ENCODE data around the gene TNFRSF1A.
"Not testable (repeated sequence)": the region's sequence is repeated elsewhere in the genome, so short reads cannot be mapped to it uniquely, and the experiment has no call there.

The TNFRSF1A gene

DNA sequence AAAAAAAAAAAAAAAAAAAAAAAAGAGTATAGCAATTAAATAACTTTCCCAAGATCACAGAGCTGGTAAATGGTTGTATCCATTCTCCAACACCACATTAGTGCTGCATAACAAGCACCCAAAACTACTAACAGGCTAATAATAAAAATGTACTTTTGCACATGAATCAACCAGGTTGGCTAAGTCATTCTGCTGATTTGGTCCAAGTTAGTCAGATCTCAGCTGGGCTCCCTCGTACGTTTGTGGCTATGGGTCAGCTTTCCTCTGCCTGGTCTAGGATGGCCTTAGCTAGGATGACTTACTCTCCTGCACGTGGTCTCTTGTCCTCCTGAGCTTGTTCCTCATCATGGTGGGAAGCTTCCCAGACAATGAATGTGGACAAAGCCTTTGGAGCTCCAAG is 39.3 kb downstream of the TNFRSF1A start:
- DNase-seq (ENCODE audit: low read depth in 2 of 2): no peak

DNA sequence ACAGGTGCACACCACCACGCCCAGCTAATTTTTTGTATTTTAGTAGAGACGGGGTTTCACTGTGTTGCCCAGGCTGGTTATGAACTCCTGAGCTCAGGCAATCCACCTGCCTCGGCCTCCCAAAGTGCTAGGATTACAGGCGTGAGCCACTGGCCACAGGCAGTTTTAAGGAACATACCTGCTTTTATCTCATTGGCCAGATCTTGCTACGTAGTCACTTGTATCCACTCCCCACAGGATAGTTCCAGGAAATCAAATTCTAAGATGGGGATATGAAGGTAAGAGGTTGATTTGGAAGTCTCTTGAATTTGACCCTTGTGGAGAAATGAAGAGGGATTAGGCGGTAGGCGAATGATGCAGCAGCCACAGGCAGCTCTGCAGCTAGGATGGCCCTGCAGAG is 40.2 kb downstream of the TNFRSF1A start:
- no peak for DNase-seq (ENCODE audit: low read depth in 2 of 2)

DNA sequence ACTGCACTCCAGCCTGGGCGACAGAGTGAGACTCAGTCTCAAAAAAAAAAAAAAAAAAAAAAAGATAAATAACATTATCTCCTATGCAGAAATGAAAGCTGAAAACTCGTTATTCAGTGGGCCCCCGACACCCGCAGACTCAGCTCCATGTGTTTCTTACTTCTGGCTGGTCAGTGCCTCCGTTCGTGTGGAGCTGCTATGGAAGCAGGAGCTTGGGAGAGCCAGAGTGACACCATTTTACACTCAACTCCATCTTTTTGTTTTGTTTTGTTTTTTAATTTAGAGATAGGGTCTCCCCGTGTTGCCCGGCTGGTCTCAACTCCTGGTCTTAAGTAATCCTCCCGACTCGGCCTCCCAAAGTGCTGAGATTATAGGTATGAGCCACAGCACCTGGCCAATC is 44.7 kb downstream of the TNFRSF1A start:
- no peak for DNase-seq (ENCODE audit: low read depth in 2 of 2)

DNA sequence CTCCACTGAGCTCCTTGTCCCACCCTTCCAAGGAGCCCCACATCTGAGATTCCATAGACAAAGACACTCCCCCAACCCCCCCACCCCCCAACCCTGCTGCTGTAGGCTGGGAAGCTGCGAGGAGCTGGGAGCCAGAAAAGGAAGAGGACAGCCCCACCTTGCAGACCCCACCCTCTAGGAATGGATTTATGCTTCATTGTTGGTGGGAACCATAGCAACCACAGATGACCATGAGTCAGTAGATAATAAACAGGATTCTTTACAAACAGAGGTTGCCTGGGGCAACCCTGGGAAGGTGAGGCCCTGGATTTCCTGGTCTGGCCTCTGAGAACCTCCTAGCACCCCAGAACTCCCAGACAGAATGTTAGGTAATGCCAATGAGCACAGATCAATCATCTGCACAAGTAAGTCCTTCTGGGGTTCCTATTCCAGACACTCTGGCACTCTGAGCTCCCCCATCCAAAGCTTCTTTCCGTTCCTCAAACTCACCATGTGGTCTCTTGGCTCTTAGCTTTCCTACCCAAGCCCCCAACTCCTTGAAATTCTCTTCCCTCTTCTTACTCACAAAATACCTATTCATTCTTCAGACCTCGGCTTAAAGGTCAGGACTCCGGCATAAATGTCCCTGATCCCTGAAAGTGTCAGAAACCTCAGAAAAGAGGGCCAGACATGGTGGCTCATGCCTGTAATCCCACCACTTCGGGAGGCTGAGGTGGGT is 46.6 kb downstream of the TNFRSF1A start:
- no peak for DNase-seq (ENCODE audit: low read depth in 2 of 2)

DNA sequence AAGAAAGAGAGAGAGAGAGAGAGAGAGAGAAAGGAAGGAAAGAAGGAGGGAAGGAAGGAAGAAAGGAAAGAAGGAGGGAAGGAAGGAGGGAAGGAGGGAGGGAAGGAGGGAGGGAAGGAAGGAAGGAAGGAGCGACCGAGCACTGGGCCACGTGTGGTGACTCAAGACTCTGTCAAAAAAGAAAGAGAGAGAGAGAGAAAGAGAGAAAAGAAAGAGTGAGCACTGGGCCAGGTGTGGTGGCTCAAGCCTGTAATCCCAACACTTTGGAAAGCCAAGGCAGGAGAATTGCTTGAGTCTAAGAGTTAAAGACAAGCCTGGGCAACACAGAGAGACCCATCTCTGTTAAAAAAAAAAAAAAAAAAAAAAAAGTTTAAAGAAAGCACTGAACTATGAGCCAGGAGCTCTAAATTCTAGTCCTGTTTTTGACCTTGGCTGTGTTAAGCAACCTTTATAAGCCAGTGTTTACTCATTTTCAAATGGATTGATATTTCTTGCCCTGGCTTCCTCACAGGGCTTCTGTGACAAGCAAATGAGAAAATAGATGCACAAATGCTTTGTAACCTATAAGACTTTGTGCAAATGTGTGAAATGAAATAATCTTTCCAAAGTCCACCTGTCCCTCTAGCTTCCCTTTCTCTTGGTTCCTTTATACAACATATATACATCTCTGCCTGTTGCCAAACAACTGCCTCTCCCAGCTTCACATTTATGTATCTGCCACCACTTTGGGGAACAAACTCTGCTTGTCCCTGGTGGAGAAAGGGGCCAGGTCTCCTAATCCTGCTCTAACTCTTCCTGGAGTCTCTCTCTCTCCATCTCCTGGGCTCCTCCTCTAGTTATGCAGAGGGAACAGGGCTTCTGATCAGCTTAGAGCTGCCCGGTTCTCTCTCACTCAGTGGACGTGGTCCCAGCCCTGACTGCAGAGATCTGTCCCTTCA is 47.5 kb downstream of the TNFRSF1A start:
- DNase-seq (ENCODE audit: low read depth in 2 of 2): no peak

DNA sequence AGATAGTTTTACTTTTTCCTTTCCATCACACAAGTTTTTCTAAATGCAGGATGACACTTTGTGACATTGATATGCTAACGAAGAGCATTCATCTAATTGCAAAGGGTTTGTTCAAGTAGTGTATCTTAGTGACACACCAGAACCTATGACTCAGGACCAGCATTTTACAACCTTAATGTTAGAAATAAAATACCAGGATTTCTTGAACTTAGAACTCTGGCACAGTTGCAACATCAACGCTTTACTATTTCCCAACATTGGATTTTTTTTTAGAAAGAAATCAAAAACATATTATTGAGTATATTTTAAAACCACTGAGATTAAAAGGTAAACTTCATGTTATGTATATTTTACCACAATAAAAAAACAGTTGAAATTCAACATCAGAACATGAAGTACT is 49.3 kb downstream of the TNFRSF1A start:
- no peak for DNase-seq (ENCODE audit: low read depth in 2 of 2)

DNA sequence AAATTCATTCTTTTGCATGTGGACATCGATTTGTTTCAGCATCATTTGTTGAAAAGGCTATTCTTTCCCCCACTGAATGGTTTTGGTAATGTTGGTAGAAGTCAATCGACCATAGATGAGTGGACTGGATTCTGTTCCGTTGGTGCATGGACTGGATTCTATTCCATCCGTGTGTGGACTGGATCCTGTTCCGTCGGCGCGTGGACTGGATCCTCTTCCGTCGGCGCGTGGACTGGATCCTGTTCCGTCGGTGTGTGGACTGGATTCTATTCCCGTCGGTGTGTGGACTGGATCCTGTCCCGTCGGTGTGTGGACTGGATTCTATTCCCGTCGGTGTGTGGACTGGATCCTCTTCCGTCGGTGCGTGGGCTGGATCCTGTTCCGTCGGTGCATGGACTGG is 52.0 kb downstream of the TNFRSF1A start:
- not testable (repeated sequence) for DNase-seq (ENCODE audit: low read depth in 2 of 2)

DNA sequence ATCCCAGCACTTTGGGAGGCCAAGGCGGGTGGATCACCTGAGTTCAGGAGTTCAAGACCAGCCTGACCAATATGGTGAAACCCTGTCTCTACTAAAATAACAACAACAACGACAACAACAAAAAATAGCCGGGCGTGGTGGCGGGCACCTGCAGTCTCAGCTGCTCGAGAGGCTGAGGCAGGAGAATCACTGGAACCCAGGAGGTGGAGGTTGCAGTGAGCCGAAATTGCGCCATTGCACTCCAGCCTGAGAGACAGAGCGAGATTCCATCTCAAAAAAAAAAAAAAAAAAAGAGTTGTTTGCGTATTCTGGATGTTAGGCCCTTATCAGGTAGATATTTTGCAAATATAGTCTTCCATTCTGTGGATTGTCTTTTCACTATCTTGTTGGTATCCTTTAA is 52.8 kb downstream of the TNFRSF1A start:
- not testable (repeated sequence) for DNase-seq (ENCODE audit: low read depth in 2 of 2)

DNA sequence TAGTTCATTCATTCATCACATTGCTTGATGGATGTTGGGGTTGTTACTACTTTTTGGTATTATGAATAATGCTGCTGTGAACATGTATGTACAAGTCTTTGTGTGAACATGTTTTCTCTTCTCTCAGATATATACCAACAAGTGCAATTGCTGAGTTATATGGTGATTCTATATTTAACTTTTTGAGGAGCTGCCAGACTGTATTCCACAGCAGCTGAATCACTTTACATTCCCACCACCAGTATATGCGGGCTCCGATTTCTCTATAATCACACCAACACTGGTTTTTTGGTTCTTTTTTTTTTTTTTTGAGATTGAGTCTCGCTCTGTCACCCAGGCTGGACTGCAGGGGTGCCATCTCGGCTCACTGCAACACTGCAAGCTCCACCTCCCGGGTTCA is 53.6 kb downstream of the TNFRSF1A start:
- DNase-seq (ENCODE audit: low read depth in 2 of 2): no peak

DNA sequence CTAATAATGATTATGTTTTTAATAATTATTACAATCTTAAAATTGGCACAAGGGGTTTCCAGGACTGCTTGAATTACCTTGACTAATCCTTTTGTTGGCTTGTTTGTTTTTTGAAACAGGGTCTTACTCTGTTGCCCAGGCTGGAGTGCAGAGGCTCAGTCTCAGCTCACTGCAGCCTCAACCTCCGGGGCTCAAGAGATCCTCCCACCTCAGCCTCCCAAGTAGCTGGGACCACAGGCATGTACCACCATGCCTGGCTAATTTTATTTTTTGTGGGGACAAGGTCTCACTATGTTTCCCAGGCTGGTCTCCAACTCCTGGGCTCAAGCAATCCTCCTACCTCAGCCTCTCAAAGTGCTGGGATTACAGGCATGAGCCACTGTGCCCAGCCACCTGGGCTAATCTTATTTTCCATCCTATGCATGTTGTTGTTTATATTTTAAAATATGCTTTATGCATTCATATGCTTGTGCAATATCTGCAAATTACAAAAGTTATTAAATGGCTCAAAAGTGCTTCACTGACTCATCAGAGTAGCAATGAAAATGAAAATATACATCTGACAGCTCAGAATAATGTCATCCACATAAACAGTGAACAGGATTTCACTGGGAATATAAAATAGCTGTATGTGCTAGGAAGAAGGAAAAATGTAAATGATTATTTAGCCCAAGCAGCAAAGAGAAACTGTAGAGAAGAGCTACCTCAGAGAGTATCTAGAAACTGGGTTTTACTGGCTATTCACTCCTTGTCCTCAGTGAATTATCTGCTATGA is 56.2 kb downstream of the TNFRSF1A start:
- no peak for DNase-seq (ENCODE audit: low read depth in 2 of 2)

DNA sequence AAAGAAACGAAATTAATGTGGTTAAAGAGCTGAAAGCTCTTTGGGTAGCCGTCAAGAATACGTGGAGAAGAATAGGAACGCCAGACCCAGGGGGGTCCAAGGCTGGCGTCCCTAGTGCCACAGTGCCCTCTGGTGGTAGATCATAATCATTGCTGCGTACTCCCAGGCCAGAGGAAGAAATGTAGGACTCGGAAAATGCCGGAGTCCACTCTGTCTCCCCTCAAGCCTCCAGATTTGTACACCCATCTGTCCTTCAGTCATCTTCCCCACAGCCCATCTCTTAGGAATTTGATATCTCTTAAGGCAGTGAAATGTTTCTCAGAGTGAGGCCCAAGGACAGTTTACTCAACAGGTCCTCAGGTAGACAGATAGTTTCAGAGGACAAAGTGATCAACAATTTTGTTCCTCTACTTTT is 56.8 kb downstream of the TNFRSF1A start:
- DNase-seq (ENCODE audit: low read depth in 2 of 2): peak in 1 of 2 donors; percentile 42

DNA sequence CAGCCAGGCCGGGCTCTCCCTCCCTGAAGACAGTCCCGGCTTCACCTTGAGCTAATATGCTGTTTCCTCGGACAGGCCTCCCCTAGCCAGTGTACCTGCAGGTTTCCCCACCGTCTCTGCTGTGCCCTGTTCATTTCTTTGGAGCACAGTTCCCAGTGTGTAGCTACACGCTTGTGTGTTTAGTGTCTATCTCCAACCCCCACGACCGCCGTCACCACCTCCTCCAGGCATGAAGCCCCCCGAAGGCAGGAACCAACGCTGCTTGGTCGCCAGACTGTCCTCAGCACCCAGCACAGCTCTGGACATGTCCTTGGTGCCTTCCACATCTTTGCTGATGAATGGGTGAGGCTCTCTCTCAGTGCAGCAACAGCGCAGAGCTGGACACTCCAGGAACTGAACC is 57.6 kb downstream of the TNFRSF1A start:
- no peak for DNase-seq (ENCODE audit: low read depth in 2 of 2)

DNA sequence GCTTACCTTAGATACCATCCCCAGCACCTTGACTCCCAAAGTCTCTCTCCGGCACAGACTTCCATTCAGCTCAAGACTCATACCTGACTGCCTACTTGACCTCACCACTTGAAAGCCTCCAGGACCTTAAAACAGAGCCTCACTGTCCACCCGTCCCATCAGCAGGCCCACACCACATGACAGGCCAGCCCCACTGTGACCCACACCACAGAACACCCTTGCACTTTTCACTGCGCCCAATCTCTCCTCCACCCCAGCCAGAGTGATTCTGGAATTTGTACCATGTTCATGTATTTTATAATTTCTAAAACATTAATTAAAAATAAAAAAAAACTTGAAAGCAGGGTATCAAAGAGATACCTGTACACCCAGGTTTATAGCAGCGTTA is 59.4 kb downstream of the TNFRSF1A start:
- no peak for DNase-seq (ENCODE audit: low read depth in 2 of 2)

DNA sequence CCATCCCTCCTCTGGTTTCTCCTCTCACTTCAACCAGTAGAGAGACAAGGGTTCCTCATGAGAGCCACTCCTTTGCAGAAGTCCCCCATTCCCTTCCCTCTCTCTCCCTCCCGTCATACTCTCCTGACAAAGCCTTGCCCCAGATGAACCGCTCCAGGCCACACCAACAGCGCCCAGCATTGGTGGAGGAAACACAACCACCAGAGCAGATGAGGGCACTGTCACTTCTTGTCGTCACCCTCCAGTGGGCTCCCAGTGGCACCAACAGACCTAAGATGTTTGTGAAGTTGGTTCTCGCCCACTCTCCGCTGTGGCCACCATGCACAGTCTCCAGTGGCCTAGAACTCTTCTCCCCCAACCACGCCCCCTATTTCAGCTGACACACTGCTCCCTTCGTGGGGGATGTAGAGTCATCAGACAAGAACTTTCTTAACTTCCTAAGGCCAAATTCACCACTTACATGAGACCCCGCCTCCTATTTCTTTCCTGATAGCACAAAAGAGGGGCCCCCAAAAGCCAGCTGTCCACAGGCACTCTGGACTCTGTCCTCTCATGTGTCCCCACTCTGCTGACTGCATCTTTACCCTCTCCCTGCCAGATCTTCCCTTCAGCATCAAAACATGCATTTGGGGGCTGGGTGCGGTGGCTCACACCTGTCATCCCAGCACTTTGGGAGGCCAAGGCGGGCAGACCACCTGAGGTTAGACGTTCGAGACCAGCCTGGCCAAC is 60.6 kb downstream of the TNFRSF1A start:
- DNase-seq (ENCODE audit: low read depth in 2 of 2): no peak

DNA sequence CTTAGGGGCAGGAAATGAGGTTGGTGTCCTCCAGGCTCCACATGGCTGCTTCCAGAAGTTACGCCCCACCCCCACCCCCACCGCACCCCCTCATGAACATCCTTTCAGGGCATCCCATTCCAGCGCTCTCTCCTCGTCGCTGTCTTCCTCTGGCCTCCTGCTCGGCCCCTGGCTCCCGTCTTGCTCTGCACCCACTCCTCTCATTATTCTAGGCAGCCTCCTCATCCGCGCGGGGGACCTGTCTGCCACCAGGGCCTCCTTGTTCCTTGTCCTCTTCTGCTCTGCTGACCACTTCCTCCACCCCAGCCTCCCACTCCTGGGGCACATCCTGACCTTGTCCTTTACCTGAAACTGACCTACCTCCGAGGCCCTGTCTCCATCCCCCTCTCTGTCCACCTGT is 61.2 kb downstream of the TNFRSF1A start:
- DNase-seq (ENCODE audit: low read depth in 2 of 2): no peak

DNA sequence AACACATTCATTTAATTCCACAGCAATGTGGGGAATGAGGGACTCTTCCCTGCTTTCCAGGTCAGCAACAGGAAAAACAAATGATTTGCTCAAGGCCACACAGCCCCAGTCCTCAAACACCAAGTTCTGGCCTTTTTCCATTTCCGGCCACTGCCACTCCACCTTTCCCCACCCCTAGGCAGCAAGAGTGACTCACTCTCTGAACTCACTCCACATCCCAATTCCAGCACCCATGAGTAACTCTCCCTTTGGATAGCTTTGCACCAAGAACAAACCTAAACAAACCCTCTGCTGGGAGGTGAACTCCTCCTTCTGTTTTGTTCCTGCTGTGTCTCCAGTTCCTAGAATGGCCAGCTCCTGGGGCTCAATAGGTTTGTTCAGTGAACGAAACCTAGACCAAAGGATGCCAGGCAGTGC is 61.8 kb downstream of the TNFRSF1A start:
- no peak for DNase-seq (ENCODE audit: low read depth in 2 of 2)

DNA sequence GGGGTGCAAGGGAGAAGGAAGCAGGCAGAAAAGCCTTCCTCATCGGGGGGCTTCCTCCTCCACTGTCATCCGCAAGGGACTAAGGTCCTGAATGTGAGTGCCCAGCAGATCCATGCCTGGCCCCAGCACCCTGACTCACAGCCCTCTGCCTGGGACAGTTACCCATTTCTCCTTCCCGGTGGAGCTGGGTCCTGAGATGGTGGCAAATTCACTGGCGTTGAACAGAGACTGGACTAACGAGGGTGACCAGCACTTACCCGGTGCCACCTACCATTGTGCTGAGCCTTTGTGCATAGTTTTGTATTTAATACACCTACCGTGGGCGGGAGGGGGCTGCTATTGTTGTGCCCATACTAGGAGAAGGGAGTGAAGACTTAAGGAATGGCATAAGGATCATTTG is 62.2 kb downstream of the TNFRSF1A start:
- no peak for DNase-seq (ENCODE audit: low read depth in 2 of 2)

DNA sequence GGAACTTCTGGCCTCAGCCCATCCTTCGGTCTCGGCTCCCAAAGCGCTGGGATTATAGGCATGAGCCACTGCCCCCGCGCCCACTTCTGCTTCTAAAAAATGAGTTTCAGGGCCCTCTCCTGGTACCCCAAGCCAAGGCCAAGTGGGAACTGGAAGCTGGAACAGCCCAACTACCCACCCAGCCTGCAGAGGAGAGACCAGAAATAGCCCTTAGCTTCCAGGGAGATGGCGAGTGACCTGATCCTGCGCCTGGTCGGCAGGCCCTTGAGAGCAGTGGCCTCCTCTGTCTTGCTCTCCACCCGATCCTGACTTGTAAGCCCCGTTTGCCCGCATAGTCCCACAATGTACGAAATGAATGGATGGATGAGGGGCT is 62.6 kb downstream of the TNFRSF1A start:
- DNase-seq (ENCODE audit: low read depth in 2 of 2): no peak

Data from stimulated activated CD4-positive, alpha-beta T cell treated with anti-CD3 and anti-CD28 coated beads, Interleukin-15, amount 100 ng/mL, for 48 hours (primary cell).